ENCODE results near the gene ABHD6.

The ABHD6 gene

DNA sequence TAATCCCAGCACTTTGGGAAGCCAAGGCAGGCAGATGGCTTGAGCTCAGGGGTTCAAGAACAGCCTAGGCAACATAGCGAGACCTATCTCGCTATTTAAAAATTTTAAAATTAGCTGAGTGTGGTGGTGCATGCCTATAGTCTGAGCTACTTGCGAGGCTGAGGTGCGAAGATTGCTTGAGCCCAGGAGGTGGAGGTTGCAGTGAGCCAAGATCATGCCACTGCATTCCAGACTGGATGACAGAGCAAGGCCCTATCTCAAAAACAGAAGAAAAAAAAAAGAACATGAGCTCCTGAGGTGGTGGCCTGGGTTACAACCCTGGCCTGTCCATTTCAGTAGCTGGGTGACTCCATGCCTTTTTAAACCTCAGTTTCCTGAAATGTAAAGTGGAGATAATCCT is 34.1 kb upstream of the ABHD6 start:
- Histone ChIP-seq H3K4me3 (replicated peaks; ENCODE audit: low read depth, low read length) (no peak overlapping the region), H3K36me3 (ENCODE audit: control insufficient read depth, insufficient read depth, low read length) (no peaks in the 10 kb centered on the region; the same call in 1 of the 2 replicates), H3K27me3 (replicated peaks; ENCODE audit: control insufficient read depth, insufficient read depth, low read length) (no peaks in the 10 kb centered on the region)
- no peak for DNase-seq (ENCODE audit: extremely low read depth, insufficient read length)
- TF ChIP-seq, protein P1, sequence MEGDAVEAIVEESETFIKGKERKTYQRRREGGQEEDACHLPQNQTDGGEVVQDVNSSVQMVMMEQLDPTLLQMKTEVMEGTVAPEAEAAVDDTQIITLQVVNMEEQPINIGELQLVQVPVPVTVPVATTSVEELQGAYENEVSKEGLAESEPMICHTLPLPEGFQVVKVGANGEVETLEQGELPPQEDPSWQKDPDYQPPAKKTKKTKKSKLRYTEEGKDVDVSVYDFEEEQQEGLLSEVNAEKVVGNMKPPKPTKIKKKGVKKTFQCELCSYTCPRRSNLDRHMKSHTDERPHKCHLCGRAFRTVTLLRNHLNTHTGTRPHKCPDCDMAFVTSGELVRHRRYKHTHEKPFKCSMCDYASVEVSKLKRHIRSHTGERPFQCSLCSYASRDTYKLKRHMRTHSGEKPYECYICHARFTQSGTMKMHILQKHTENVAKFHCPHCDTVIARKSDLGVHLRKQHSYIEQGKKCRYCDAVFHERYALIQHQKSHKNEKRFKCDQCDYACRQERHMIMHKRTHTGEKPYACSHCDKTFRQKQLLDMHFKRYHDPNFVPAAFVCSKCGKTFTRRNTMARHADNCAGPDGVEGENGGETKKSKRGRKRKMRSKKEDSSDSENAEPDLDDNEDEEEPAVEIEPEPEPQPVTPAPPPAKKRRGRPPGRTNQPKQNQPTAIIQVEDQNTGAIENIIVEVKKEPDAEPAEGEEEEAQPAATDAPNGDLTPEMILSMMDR (IDR thresholded peaks at IDR 0.05; ENCODE audit: insufficient read depth, low read length, poor library complexity, severe bottlenecking) = no peak

GRCh38 chr3:58204720-58205119 is 32.9 kb upstream of the ABHD6 start:
- no peak overlapping the region for H3K4me3 ChIP-seq (replicated peaks; ENCODE audit: low read depth, low read length)
- TF ChIP-seq, protein P1 (IDR thresholded peaks at IDR 0.05; ENCODE audit: insufficient read depth, low read length, poor library complexity, severe bottlenecking) = no peak
- DNase-seq (ENCODE audit: extremely low read depth, insufficient read length) = no peak
- H3K27me3 ChIP-seq (replicated peaks; ENCODE audit: control insufficient read depth, insufficient read depth, low read length) = no peaks in the 10 kb centered on the region
- no peaks in the 10 kb centered on the region; the same call in 1 of the 2 replicates for H3K36me3 ChIP-seq (ENCODE audit: control insufficient read depth, insufficient read depth, low read length)

DNA sequence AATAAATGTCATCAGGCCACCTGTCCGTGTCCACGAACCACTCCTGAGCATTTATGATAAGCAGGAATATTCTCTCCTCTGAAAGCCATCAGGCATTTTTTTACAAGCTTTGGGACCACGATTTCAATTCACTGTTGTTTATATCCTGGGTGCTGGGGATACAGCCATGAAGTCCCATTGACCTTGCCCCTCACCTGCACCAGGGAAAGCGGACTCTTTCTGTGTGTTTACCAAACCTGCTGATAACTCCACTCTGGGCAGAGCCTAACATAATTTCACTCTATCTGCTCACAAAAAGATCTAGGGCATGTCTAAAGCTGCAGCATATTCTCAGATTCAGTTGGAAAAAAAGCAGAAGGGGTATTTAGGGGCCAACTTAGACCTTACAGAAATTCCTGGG is 31.6 kb upstream of the ABHD6 start:
- DNase-seq (ENCODE audit: extremely low read depth, insufficient read length) = no peak
- TF ChIP-seq, protein P1 (IDR thresholded peaks at IDR 0.05; ENCODE audit: insufficient read depth, low read length, poor library complexity, severe bottlenecking) = no peak
- no peaks in the 10 kb centered on the region; the same call in 1 of the 2 replicates for H3K36me3 ChIP-seq (ENCODE audit: control insufficient read depth, insufficient read depth, low read length)
- no peaks in the 10 kb centered on the region for H3K27me3 ChIP-seq (replicated peaks; ENCODE audit: control insufficient read depth, insufficient read depth, low read length)
- no peak overlapping the region for H3K4me3 ChIP-seq (replicated peaks; ENCODE audit: low read depth, low read length)

DNA sequence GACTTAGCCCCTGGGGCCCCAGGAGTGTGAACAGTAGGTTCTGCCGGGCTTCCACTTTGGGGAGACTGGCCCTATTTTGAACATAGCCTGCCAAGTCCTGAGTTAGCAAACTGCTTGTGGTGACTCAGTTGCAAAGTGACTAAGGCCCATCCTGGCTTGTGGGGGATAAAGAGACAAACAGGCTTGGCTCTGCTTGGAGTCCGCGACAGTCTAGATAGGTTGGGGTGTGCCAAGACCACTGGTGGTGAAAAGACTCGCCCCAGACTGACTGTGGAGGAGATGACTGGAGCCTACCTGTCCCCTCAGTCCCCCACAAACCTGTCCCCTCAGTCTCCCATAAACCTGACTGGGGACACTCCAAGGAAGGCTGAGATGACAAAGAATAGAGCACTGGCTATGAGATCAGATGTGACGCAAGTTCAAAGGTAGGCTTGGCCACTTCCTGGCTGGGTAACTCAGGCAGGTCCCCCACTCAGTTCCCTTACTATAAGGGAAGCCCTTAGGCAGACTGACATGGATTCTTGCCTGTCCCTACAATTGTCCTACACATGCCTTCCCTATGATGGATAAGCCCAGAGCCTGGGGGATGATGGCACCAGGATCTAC is 31.1 kb upstream of the ABHD6 start:
- peak; percentile 41 for DNase-seq (ENCODE audit: extremely low read depth, insufficient read length)
- TF ChIP-seq, protein P1 (IDR thresholded peaks at IDR 0.05; ENCODE audit: insufficient read depth, low read length, poor library complexity, severe bottlenecking) = no peak
- Histone ChIP-seq H3K36me3 (ENCODE audit: control insufficient read depth, insufficient read depth, low read length) (no peaks in the 10 kb centered on the region; the same call in 1 of the 2 replicates), H3K4me3 (replicated peaks; ENCODE audit: low read depth, low read length) (no peak overlapping the region), H3K27me3 (replicated peaks; ENCODE audit: control insufficient read depth, insufficient read depth, low read length) (no peaks in the 10 kb centered on the region)

DNA sequence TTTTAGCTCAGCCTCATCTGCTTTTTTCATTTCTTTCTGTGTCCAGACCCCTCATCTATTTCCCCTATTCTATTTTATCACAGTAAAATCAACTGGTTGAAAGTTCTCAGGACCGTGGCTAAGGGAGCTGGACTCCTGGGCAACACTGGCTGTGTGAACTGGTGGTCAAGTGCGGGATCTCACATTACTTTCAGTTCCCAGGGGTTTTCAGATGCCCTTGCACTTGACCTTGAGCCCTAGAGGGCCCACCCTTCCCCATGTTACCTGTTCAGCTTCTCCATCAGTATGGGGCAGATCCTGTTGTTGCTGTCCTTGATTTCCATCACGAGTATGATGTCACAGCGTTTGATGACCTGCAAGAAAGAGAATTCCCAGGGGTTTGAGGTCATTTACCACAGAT is 29.6 kb upstream of the ABHD6 start:
- Histone ChIP-seq H3K4me3 (replicated peaks; ENCODE audit: low read depth, low read length) (no peak overlapping the region), H3K27me3 (replicated peaks; ENCODE audit: control insufficient read depth, insufficient read depth, low read length) (no peaks in the 10 kb centered on the region), H3K36me3 (ENCODE audit: control insufficient read depth, insufficient read depth, low read length) (no peaks in the 10 kb centered on the region; the same call in 1 of the 2 replicates)
- DNase-seq (ENCODE audit: extremely low read depth, insufficient read length) = no peak
- TF ChIP-seq, protein P1 (IDR thresholded peaks at IDR 0.05; ENCODE audit: insufficient read depth, low read length, poor library complexity, severe bottlenecking) = no peak

DNA sequence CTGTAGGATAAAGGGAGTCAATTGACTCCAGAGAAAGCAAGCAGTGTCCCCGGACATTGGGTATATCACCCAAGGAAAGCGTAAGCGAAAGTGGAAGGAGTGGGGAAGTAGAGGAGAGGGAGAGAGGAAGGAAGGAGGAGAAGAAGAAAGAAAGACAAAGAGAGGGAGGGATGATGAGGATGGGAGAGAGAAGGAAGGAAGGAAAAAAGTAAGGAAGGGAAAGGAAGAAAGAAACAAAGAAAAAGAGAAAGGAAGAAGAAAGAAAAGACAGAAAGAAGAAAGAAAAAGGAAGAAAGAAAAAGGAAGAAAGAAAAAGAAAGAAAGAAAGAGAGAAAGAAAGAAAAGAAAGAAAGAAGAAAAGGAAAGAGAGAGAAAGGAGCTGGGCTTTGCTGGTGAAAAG is 27.7 kb upstream of the ABHD6 start:
- no peaks in the 10 kb centered on the region for H3K27me3 ChIP-seq (replicated peaks; ENCODE audit: control insufficient read depth, insufficient read depth, low read length)
- H3K36me3 ChIP-seq (ENCODE audit: control insufficient read depth, insufficient read depth, low read length) = no peaks in the 10 kb centered on the region; the same call in 1 of the 2 replicates
- TF ChIP-seq, protein P1 (IDR thresholded peaks at IDR 0.05; ENCODE audit: insufficient read depth, low read length, poor library complexity, severe bottlenecking) = no peak
- H3K4me3 ChIP-seq (replicated peaks; ENCODE audit: low read depth, low read length) = no peak overlapping the region
- DNase-seq (ENCODE audit: extremely low read depth, insufficient read length) = no peak

All from GM06990 (cell line).